ENCODE measurements around the gene ADD3.
"Not testable (repeated sequence)": the region's sequence is repeated elsewhere in the genome, so short reads cannot be mapped to it uniquely, and the experiment has no call there.

ADD3 gene

DNA sequence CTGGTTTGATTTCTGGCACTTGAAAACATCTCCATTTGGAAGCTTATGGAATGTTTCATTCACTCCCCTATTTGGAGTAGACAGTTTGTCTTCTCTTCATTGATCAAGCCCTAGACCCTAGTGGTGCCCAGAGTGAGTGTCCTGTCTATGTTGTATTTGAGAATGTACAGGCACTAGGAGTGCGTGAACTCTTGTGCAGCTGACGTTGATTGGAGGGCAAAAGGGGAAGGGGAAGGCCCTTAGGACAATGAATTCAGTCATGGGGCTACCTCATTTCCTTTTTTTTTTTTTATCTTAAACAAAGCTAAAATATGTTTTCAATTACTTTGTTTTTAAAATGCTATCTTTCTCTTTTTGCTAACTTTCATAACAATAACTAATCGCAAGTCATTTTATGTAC lies 66.5 kb downstream of the ADD3 start:
- no peak for DNase-seq

DNA sequence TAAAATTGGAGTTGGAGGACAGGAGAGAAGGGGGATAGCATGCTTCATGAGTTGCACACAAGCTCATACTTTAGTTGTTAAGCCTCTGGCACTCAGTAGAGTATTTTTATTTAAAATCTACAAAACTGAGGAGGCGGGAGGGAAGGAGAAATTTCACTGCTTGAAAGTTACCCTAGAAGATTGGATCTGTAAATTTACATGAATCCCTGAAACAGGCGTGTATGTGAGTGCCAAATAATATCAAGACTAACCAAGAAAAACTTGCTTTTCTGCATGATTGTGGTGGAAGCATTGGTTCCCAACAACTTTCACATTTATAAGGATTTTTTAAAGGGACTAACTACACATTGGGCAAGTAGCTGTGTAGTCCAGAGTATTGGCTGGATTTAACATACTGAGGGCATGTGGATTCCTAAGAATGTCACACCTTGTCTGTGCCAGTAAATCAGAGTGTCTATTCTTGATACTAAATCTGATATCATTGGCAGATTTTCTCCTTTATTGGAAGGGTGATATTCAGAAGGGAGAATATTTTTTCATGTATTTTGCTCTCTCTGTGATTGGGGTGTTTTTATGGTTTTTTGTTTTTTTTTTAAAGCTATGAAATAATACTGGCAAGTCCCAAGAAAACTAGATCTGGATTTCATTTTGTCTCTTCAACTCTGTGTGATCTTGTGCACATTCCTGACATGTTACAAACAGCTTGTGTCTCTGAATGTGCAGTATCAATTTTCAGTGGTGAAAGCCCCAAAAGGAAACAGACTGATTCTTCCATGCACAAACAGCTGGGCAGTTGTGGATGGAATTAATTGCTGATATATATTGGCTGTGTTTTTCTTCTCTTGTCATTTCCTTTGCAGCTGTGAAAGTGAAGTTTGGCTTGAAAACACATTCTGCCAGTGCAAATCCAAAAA lies 67.2 kb downstream of the ADD3 start:
- no peak for DNase-seq

DNA sequence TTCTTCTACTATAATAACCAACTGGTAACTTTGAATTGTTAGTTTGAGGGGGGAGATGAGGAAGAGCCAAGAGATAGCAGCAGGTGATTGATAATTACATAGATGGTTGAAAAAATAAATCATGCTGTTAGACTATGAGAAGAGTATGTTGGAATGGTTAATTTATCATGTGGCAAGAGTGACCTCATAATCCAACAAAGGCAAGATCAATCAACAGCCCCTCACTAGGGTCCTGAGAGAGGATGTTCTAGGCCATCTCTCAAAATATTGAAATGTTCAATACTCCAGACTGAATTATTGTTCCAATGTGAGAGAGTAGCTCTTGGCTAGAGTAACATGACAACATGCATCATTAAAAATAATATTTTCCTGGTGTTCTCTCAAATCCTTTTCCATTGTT lies 67.9 kb downstream of the ADD3 start:
- no peak for DNase-seq

DNA sequence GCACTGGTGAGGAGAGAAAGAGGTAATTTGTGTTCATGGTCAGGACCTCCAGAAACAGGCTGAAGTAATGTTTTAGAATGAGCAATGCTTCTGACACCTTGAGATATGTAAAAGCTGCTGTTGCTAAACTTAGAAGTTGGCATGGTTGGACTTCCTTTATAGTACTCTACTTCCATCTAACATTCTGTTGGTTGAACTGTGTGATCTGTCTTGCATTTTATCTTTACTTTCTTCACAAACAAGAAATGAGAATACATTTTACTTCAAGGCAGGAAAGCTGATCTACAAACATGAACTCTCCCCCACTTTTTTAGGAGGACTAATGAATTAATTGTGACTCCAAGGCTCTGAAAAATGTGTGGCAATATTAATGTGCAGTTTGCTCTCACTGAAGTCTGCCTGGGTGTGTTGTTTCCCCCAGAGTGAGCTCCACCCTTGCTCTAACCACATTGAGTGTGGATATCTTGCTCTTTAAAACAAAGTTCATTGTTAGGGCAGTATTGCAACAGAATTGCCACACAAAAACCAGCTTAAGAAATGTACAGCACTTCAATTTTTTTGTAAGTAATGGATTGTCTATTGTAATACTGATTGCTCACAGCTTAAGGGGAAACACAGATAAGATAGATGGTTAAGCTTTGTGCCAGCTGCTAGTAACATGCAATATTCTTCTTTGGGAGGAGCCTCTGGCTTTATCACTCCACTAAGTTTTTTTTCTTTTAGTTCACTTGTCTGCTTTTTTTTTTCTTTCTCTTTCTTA lies 69.0 kb downstream of the ADD3 start:
- DNase-seq: no peak

DNA sequence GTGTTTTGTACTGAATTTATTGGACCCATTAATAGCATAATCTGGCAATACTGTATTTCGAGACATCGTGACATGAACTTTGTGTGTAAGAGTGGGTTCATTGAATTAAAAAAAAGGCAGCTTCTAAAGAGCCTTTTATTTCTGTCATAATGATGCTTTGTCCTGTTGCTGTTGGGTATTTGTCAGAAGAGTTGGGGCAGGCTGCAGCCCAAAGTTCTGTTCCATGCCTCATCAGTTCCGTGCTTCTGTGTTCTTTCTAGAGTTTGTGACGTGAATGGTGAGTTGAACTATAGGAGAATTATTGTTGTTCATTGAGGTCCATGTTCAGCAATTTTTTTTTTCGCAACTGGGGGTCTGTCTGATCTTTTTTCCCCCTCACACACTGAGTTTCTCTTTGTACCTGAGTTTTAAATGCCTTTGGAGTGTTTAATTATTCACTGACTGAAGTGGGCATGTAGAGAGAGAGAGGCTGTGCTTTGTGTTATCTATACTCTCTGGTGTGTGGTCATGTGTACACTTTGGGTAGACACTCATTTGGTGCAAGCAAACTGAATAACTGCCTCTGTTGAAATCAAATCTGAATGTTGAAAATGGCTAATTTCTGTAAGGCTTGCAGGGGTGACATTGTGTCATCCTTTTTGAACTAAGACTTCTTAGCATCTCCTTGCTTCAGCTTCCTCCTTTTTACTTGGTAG lies 69.8 kb downstream of the ADD3 start:
- DNase-seq: no peak

DNA sequence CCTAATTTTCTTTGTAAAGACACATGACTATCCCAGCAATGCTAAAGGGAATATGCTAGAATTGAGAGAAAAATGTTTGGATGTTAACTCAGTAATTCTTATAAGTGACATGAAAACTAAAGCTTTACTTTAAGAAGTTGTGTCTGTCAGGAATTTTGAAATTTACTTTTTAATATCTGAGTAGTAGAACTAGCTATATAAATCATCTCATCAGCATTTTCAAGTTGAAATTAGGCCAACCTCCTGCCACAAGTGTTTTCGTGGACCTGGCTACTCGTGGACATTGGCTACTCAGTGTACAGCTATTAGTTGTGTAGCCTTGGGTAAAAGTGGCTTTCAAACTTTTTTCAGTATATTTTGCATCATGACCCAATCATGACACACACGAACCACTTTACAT lies 70.5 kb downstream of the ADD3 start:
- DNase-seq: no peak

DNA sequence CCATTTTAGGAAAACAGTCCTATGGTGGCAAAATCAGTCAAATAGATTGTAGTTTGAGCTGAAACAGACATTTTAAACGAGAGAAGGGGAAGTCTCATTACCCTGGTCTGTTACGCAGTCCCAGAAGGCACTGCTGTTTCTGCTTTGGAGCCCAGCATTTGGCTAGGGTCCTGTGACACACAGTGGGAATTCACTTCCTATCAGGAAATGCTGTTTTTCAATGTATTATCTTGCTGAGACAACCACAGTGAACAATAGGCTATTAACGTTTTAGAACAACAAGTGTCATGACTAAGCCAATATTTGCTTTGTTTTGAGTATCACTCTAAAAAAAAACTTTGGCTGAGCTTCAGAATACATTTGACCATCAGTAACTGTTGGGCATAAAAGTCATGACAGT lies 74.1 kb downstream of the ADD3 start:
- DNase-seq: no peak

DNA sequence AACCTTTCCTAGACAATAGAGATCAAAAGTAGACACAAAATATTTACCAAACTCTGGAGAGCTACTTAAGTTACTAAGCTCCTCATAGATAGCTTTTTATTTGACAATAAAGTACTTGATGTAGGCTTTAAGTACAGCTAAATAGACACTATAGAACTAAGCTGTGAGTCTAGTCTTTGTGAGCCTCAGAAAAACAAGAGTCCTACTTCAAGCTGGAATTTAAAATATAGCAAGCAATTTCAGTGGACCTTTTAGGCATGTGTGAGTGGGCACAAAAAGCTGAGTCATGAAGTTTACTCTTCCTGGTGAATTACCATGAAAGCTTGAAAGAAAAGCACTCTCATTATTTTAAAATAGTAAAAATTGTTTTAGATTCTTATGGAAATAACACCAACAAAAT lies 76.1 kb downstream of the ADD3 start:
- DNase-seq: no peak

DNA sequence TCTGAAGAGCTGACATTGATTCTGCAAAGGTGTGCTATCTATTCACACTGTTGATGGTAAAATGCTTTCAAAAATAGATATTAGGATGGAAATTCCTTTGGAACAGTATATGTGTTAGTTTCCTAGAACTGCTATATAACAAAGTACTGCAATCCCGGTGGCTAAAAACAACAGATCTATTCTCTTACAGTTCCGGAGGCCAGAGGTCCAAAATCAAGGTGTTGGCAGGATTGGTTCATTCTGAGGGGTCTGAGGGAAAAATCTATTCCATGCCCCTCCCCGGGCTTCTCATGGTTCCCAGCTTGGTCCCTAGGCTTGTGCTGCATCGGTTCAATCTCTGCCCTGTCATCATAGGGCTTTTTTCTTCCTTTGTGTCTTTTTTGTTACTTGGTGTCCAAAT lies 79.9 kb downstream of the ADD3 start:
- no peak for DNase-seq

DNA sequence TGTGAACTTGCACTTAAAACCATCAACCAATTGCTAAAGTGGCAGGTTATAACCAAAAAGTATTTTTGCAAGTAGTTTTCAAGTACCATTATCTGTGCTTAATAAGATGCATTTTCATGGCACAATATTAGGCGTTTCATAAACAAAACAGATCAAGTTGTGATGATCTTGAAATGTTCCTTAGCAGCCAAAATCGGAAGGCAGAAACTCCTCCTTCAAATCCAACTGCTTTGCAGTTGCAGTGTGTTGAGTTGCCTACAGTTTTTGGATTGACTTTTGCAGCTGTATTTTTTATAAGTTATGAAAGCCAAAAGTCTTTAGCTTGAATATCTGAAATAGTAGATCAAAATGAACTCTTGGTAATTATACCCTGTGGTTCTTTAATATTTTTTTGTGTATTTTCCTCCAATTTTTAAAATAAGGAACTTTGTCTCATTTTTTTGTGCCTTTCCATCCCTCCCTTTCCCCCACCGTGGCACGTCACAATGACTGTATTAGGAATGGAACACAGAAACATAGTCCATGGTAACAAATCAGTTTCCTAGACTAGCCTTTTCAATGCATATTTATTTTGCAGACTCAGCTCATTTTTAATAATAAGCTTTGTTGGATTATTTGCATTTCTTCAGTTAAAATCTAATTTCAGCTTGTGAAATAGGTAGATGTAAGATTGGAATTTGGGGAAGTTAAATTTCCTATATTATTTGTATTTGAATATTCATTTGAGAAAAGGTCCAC lies 80.8 kb downstream of the ADD3 start:
- no peak for DNase-seq

DNA sequence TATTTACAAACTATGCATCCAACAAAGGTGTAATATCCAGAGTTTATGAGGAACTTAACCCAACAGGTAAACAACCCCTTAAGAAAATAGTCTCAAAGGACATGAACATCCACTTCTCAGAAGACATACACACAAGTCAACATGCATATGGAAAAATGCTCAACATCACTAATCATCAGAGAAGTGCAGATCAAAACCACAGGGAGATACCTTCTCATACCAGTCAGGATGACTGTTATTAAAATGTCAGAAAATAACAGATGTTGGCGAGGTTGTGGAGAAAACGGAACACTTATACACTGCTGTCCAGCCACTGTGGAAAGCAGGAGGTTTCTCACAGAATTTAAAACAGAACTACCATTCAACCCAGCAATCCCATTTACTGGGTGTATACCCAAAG lies 84.0 kb downstream of the ADD3 start:
- no peak for DNase-seq

DNA sequence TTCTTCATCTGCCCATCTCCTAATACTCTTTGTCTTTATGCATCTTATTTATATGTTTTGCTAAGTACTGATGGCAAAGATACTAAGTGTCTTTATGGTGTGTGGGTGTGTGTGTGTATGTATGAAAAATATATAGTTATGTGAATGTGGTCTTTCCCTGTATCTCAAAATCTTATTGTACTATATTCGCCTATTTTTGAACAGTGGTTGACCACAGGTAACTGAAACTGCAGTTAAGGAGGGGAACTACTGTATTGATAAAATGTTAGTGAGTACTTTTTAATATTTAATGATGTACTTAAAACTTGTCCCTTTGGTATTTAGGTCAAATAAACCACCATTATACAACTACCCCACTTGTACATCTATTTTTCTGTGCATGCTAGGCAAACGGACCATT lies 85.9 kb downstream of the ADD3 start:
- DNase-seq: no peak

DNA sequence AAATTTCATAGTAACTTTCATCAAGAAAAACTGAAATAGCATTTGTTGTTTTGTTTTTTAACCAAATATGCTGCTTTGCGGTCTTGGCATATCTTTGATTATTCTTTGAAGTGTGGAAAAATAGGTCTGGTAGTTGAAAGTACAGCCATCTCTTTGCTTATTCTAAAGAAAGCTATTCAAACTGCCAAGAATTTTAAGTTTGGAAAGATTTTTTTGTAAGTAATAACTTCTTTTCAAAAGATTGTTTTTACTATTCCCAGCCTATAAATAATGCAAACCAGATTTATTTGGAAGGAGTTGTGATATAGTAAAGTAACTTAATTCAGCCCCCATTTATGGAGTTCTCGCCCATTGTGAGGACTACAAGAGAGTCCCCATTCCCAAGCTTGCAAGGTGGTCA lies 87.0 kb downstream of the ADD3 start:
- no peak for DNase-seq

DNA sequence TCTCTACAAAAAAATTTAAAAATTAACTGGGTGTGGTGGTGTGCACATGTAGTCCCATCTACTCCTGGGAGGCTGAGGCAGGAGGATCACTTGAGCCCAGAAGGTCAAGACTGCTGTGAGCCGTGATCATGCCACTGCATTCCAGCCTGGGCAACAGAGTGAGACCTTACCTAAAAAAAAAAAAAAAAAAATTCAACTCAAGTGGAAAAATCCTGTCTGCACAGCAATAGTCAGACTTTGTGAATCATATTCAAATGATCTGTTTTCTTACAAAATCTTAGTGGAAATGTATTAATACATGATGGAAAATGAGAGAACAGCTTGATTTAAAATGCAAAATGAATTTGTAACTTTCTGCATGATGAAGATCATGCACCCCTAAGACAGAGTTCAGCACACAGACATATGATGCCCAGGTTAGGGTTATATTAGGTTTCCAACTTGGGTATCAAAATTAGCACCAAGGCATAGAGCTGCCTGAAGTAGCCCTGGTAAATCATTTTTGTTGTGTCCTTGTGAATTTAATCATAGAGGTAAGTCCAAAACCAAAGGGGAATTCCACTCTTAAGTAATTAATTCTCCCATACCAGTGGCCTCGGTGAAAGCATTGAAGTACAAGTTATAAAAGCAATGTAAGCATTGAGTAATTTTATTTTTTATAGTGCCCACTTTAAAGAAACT lies 93.8 kb downstream of the ADD3 start:
- no peak for DNase-seq

DNA sequence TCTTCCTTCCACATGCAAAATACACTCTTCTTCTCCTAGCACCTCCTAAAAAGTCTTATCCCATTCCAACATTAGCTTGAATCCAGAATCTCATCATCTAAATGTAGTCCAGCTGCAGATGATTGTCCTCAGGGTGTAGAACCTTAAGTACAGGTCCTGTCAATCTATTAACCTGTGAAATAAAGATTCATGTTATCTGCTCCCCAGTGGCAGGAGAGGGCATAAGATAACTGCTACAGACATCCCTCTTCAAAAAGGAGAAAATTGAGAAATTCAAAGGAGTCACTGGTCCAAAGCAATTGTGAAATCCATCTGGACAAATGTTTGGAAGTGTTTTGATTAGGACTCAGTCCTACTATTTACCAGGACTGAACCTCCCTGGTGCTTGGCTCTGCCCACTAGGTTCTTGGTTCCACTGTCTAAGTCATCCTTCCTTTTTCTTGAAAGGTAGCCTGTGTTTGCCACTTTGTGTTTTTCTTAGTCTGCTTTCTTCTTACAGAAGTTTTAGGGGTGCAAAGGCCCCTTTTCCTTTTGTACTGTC lies 96.2 kb downstream of the ADD3 start:
- DNase-seq: no peak

DNA sequence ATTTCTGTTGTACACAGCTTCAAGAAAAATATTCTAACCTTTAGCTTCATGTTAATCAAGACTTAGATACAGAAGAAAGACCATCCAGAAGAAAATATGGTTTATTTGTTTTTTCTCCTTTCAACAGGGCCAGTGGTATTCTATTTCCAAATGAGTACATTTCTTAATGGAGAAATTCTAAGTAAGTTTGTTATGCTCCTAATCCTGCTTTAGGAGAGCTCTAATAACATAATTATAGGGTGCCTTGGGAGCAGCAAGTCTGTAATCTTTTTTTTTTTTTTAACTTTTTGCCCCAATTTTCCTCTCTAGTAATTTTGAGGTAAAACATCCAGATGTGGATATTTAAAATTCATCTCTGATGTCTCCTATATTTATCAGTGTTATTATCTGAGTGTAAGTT lies 98.1 kb downstream of the ADD3 start:
- no peak for DNase-seq

DNA sequence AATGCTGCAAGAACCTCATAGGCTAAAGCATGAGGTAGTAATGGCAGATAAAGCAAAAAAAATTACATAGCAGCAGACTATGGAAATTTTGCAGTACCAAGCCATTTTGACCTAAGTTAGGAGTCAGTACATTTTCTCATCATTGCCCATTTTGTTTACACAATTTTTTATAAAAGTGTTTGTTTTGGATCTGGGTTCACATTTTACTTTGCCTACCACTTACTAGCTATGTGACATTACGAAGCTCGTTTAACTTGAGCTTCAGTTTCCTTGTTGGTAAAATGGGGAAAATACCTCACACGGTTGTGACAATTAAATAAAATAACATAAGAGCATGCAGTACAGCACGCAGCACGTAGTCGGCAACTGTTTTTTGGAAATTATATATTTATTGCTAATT lies 99.6 kb downstream of the ADD3 start:
- no peak for DNase-seq

DNA sequence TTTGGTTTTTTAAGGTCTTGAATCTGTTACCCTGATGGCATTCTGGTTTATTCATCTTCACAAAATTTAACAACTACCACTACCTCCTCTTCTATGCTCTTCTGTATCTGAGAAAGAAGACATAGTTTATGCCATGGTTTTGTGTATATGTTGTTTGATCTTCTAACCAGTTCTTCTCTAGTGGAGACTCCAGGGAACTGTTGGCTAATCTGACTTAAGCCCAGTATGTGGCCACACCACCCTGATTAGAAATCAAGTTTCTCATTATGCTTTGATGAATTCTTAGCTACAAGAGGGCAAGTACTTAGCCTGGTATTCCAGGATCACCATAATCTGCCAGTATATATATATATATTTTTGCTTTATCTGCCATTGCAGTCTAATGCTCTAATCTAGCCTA lies 100.1 kb downstream of the ADD3 start:
- DNase-seq: no peak

DNA sequence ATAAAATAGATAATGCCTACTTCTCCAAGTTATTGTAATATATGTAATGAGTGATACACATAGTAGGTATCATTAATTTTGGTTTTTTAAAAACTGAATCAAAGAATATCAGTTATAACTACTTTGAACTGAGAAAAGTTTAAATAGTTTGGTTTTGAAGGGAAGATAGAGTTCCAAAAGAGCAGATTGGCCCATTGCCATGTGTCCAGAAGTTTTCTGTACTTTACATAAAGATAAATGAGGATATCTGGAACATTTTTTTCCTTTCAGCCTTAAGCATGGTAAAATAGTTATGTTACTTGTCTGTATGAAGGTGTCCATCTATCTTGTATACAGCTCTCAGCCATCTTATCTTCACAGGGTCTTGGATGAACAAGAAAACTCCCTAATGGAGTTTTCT lies 101.7 kb downstream of the ADD3 start:
- DNase-seq: no peak

DNA sequence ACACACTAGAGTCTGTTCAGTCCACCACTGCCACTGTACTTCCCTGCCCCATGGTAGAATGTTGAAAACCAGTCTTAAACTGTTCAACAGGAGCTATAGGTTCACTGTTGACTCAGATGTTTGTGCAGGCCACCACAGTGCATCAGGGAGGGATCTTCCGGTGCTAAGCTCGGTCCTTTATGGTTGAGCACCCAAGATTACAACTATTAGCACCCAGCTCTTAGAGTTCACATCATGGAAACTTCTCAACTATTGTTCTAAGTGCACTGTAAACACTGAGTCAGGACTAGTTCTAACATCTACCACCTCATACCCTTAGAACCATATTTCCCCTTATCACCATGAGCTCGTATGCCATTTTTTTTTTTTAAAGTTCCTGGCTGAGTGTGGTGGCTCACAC lies 102.6 kb downstream of the ADD3 start:
- DNase-seq: no peak

DNA sequence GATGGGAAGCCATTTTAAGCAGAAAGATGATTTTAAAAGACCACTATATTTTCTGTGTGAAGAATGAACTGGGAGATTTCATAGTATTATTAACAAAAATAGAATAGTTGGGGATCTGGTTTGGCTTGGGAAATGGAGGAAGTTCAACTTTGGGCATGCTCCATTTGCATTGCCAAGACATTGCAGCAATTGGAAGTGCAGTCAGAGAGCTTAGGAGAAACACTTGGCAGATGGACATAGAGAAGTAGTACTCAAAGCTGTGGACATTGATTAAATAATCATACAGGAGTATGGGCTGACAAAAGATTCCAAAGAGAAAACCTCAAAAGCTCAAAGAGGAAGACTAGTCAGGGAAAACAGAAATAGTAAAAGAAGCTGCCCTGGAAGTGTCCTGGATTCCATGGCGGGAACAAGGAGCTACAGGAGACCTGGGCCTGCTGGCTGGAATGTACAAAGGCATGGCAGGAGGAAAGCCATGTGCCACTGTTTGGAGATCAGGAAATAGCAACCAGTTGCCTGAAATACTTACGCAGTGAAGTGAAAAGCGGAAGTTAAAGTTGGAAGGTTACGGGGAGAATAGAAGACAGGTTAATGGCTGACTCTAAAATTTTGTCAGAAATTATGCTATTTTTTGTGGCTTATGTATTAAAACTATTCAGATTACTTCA lies 106.0 kb downstream of the ADD3 start:
- DNase-seq: no peak

DNA sequence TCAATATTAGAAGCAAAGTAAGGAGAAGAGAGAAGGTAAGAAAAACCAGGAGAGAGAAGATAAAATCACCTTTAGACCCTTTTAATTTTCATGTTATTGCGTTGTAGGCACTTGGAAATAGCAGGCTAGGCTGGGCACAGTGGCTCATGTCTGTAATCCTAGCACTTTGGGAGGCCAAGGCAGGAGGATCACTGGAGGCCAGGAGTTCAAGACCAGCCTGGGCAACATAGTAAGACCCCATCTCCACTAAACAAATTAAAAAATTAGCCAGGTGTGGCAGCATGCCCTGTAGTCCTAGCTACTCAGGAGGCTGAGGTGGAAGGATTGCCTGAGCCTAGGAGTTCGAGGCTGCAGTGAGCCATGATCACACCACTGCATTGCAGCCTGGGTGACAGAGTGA lies 106.9 kb downstream of the ADD3 start:
- DNase-seq: not testable (repeated sequence)
